NK-92 treated with Interleukin-12 subunit alpha and Interleukin-12 subunit beta, amount 100 ng/mL, for 24 hours (cell line): ENCODE measurements around the gene NCKAP1.
"Not testable (repeated sequence)": the region's sequence is repeated elsewhere in the genome, so short reads cannot be mapped to it uniquely, and the experiment has no call there.

Experiments used
- DNase-seq: peaks from one replicate; lab custom pipeline; 2025; lab: John Stamatoyannopoulos, UW

Gene NCKAP1

GRCh38 chr2:183035954-183036669 is 2.1 kb downstream of the NCKAP1 start:
- DNase-seq, result no peak

GRCh38 chr2:183035298-183035953 is 2.8 kb downstream of the NCKAP1 start:
- DNase-seq, result no peak

GRCh38 chr2:183034806-183035205 is 3.5 kb downstream of the NCKAP1 start:
- DNase-seq, result no peak

- DNase-seq, result no peak
Measured at GRCh38 chr2:183033951-183034350, 4.3 kb downstream of the NCKAP1 start.

GRCh38 chr2:183031911-183032794 is 6.1 kb downstream of the NCKAP1 start:
- no peak for DNase-seq

- no peak for DNase-seq
Measured at GRCh38 chr2:183029219-183029618, 9.0 kb downstream of the NCKAP1 start.

GRCh38 chr2:183028108-183028507 is 10.1 kb downstream of the NCKAP1 start:
- no peak for DNase-seq

- DNase-seq, result no peak
Measured at GRCh38 chr2:183027443-183027842, 10.8 kb downstream of the NCKAP1 start.

- DNase-seq, result no peak
Measured at GRCh38 chr2:183026424-183026823, 11.8 kb downstream of the NCKAP1 start.

- no peak for DNase-seq
Measured at GRCh38 chr2:183025993-183026392, 12.3 kb downstream of the NCKAP1 start.

GRCh38 chr2:183024339-183025095 is 13.7 kb downstream of the NCKAP1 start:
- no peak for DNase-seq

GRCh38 chr2:183022711-183023110 is 15.5 kb downstream of the NCKAP1 start:
- DNase-seq, result no peak

GRCh38 chr2:183021613-183022012 is 16.6 kb downstream of the NCKAP1 start:
- DNase-seq, result no peak

GRCh38 chr2:183019718-183020442 is 18.4 kb downstream of the NCKAP1 start:
- no peak for DNase-seq

- DNase-seq, result not testable (repeated sequence)
Measured at GRCh38 chr2:183017845-183018244, 20.4 kb downstream of the NCKAP1 start.

GRCh38 chr2:183014005-183014404 is 24.3 kb downstream of the NCKAP1 start:
- no peak for DNase-seq

GRCh38 chr2:183011743-183012142 is 26.5 kb downstream of the NCKAP1 start:
- DNase-seq, result no peak

GRCh38 chr2:183010112-183010511 is 28.1 kb downstream of the NCKAP1 start:
- no peak for DNase-seq

- no peak for DNase-seq
Measured at GRCh38 chr2:183009249-183009899, 28.9 kb downstream of the NCKAP1 start.

- DNase-seq, result no peak
Measured at GRCh38 chr2:183001948-183002347, 36.3 kb downstream of the NCKAP1 start.

GRCh38 chr2:183000846-183001245 is 37.4 kb downstream of the NCKAP1 start:
- DNase-seq, result no peak
